ENCODE results near the gene PRR7. TPM values are rescaled to one million over a fixed set of nuclear protein-coding genes. Genes with fewer than 3 reads are reported as not detected.

PRR7 gene
- total and polyA plus RNA-seq, 5 donors, result 0.27 to 0.45 (median 0.34) TPM; not detected in 1

Other genes starting within 250 kb of the PRR7 start
- 10 to 100 TPM; 15.0 to 23.8 (median 20.6) TPM for gene RAB24, start 143.1 kb upstream of the PRR7 start, total RNA-seq
- 28.6 TPM for gene RAB24, start 143.1 kb upstream of the PRR7 start, polyA plus RNA-seq
- 10 to 100 TPM; 40.4 to 55.7 (median 46.0) TPM for gene PRELID1, start 143.0 kb upstream of the PRR7 start, total RNA-seq
- gene PRELID1, start 143.0 kb upstream of the PRR7 start, polyA plus RNA-seq, result 43.3 TPM
- gene MXD3, start 134.9 kb upstream of the PRR7 start, total RNA-seq, result 1 to 10 TPM; 2.4 to 3.6 (median 2.6) TPM
- 1.7 TPM for gene MXD3, start 134.9 kb upstream of the PRR7 start, polyA plus RNA-seq
- 10 to 100 TPM; 59.0 to 74.3 (median 68.8) TPM for gene LMAN2, start 95.1 kb upstream of the PRR7 start, total RNA-seq
- gene LMAN2, start 95.1 kb upstream of the PRR7 start, polyA plus RNA-seq, result 109 TPM
- 1 to 10 TPM; 3.8 to 5.1 (median 4.2) TPM for gene RGS14, start 88.9 kb upstream of the PRR7 start, total RNA-seq
- 4.6 TPM for gene RGS14, start 88.9 kb upstream of the PRR7 start, polyA plus RNA-seq
- gene SLC34A1, start 62.4 kb upstream of the PRR7 start, total RNA-seq, result not detected
- gene SLC34A1, start 62.4 kb upstream of the PRR7 start, polyA plus RNA-seq, result not detected
- not detected for gene PFN3, start 46.2 kb upstream of the PRR7 start, total RNA-seq
- gene PFN3, start 46.2 kb upstream of the PRR7 start, polyA plus RNA-seq, result not detected
- under 1 TPM; 0.17 to 0.34 (median 0.26) TPM for gene F12, start 37.2 kb upstream of the PRR7 start, total RNA-seq
- 0.27 TPM for gene F12, start 37.2 kb upstream of the PRR7 start, polyA plus RNA-seq
- 10 to 100 TPM; 13.2 to 16.9 (median 15.5) TPM for gene GRK6, start 20.1 kb upstream of the PRR7 start, total RNA-seq
- 7.4 TPM for gene GRK6, start 20.1 kb upstream of the PRR7 start, polyA plus RNA-seq
- 10 to 100 TPM; 15.3 to 44.8 (median 25.3) TPM for gene DBN1, start 26.8 kb downstream of the PRR7 start, total RNA-seq
- 17.7 TPM for gene DBN1, start 26.8 kb downstream of the PRR7 start, polyA plus RNA-seq
- 10 to 100 TPM; 35.0 to 71.5 (median 47.0) TPM for gene PDLIM7, start 50.8 kb downstream of the PRR7 start, total RNA-seq
- gene PDLIM7, start 50.8 kb downstream of the PRR7 start, polyA plus RNA-seq, result 61.9 TPM
- 1 to 10 TPM; 3.1 to 4.5 (median 3.9) TPM for gene DOK3, start 63.0 kb downstream of the PRR7 start, total RNA-seq
- 1.4 TPM for gene DOK3, start 63.0 kb downstream of the PRR7 start, polyA plus RNA-seq
- gene DDX41, start 70.1 kb downstream of the PRR7 start, total RNA-seq, result 10 to 100 TPM; 36.0 to 43.5 (median 40.3) TPM
- 30.5 TPM for gene DDX41, start 70.1 kb downstream of the PRR7 start, polyA plus RNA-seq
- 10 to 100 TPM; 24.9 to 34.2 (median 27.7) TPM for gene FAM193B, start 107.7 kb downstream of the PRR7 start, total RNA-seq
- 41.8 TPM for gene FAM193B, start 107.7 kb downstream of the PRR7 start, polyA plus RNA-seq
- 100 to 1,000 TPM in 1 of 4 donors, 10 to 100 TPM in 3; 64.4 to 102 (median 74.0) TPM for gene TMED9, start 145.4 kb downstream of the PRR7 start, total RNA-seq
- 84.6 TPM for gene TMED9, start 145.4 kb downstream of the PRR7 start, polyA plus RNA-seq
- 10 to 100 TPM; 15.8 to 24.1 (median 20.7) TPM for gene B4GALT7, start 153.3 kb downstream of the PRR7 start, total RNA-seq
- gene B4GALT7, start 153.3 kb downstream of the PRR7 start, polyA plus RNA-seq, result 24.1 TPM

Data from right cardiac atrium (tissue), 5 donors.